Effector memory CD4-positive, alpha-beta T cell (primary cell): ENCODE results near the gene RPS23.

Experiments
- DNase-seq, 3 donors: peaks; one replicate each; pipeline ENCODE4 v3.0.0-alpha.2; 2020
- H3K27ac ChIP-seq: 2 replicates; pipeline ENCODE4 v1.7.0; 2013; ENCODE audit warnings: mild to moderate bottlenecking, low read length, moderate library complexity; ENCODE audit not compliant: insufficient read depth, poor library complexity, severe bottlenecking
- H3K27me3 ChIP-seq: replicated peaks from 2 replicates; pipeline ENCODE4 v1.7.0; 2013; ENCODE audit warnings: mild to moderate bottlenecking, low read length; ENCODE audit not compliant: insufficient read depth, control insufficient read depth, poor library complexity, severe bottlenecking
- H3K36me3 ChIP-seq: 2 replicates; pipeline ENCODE4 v1.7.0; 2013; ENCODE audit warnings: mild to moderate bottlenecking, low read length, moderate library complexity; ENCODE audit not compliant: control insufficient read depth, insufficient read depth
- H3K4me1 ChIP-seq: 2 replicates; pipeline ENCODE4 v1.7.0; 2013; ENCODE audit warnings: low read length, mild to moderate bottlenecking; ENCODE audit not compliant: control insufficient read depth, insufficient read depth, poor library complexity, severe bottlenecking
- H3K4me3 ChIP-seq: 2 replicates; pipeline ENCODE4 v1.7.0; 2013; ENCODE audit warnings: low read length, low read depth, mild to moderate bottlenecking; ENCODE audit not compliant: insufficient read depth, poor library complexity, severe bottlenecking
- H3K9me3 ChIP-seq: 2 replicates; pipeline ENCODE4 v1.7.0; 2013; ENCODE audit warnings: mild to moderate bottlenecking, low read length, moderate library complexity; ENCODE audit not compliant: control insufficient read depth
- total RNA-seq, 3 donors: gene quantifications; one replicate each; lab custom pipeline; 2026; lab: John Stamatoyannopoulos, UW

Gene RPS23
- total RNA-seq = 774 to 1,120 (median 1,021) reads per million in 3 donors

DNA sequence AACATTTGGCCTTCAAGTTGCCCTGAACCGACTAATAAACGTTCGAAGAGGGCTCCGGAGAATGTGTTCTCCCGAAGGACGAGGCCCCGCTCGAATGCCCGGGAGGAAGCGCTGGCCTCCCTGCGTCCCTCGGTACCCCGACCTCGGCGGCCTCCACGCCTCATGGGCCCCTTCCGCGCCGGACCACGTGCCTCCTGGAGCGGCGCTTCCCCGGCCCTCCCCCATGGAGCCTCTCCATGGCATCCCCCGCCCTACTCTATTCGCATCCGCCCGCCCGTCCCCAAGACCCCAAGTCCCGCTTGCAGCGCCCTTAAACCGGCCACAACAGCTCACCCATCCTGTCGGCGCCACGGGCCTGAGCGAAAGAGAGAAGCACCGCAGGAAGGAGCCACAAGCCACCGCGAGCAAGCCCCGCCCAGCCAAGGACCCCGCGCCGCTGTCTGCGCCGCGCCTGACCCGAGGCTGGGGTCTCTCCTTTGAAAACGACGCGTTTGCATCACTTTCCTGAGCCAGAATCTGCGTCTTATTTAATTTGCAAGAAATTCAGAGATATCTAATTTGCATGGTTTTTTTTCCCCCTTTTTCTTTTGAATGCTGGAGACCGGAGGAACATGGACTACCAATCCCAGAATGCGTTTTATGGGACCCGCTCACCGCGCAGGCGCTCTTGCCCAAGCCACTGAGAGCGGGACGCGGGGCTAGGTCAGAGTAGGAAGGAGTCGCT lies at the start of gene RPS23:
TSS of gene RPS23 (minus strand) at position 368 of the 724 bp plus-strand sequence. CDS start at position 337, 31 bp downstream.
- Histone ChIP-seq H3K27ac (peak within 1 kb of the TSS; percentile 71), H3K27me3 (no peaks in the 10 kb centered on the region), H3K4me1 (peaks cover 4% of the 10 kb centered on the region), H3K36me3 (peaks cover 26% of the 10 kb centered on the region), H3K9me3 (no peaks in the 10 kb centered on the region), H3K4me3 (peak within 1 kb of the TSS; percentile 78)
- peak; percentile 68 to 78 (median 75) for DNase-seq

DNA sequence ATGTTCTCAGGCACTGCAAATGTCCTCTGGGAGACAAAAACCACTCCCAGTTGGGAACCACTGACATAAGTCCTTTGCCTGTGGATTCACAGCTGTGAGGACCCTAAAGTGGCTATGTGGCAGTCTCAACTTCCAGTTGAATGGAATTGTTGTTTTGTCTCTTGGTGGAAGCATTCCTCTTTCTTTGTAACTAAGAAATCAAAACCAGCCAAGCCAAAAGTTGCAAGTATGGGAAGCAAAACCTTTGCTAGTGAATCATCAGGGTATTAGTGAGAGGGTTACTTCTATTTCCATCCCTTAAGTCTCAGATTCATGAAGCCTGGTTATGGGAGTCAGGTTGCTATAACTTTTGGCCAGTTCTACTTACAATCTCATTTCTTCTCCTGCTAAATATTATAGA lies 49.8 kb upstream of the RPS23 start:
- H3K4me3 ChIP-seq = no peak overlapping the region
- H3K27ac ChIP-seq = no peak overlapping the region
- H3K4me1 ChIP-seq = no peaks in the 10 kb centered on the region
- H3K9me3 ChIP-seq = no peaks in the 10 kb centered on the region
- H3K36me3 ChIP-seq = no peaks in the 10 kb centered on the region
- no peaks in the 10 kb centered on the region for H3K27me3 ChIP-seq
- no peak for DNase-seq

DNA sequence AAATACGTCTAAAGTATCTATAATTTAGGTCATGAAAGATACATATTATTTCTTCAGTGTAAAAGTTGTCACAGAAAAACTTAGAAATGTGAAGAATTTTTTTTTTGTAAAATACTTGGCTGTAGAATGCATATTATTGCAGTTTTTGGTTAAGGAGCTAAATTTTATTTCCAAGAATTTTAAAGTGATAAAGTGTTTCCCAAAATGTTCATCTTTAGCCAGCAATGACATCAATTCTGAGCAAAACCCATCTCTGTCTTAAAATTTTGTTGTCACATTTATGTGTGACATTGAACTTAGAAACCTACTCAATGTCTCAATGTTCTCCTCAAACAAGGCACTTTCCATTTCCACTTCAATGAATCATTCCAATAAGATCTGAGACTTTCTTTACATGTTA lies 47.8 kb upstream of the RPS23 start:
- no peaks in the 10 kb centered on the region for H3K27me3 ChIP-seq
- H3K4me1 ChIP-seq = no peaks in the 10 kb centered on the region
- no peak overlapping the region for H3K4me3 ChIP-seq
- no peaks in the 10 kb centered on the region for H3K9me3 ChIP-seq
- no peak overlapping the region for H3K27ac ChIP-seq
- no peak for DNase-seq
- no peaks in the 10 kb centered on the region for H3K36me3 ChIP-seq

DNA sequence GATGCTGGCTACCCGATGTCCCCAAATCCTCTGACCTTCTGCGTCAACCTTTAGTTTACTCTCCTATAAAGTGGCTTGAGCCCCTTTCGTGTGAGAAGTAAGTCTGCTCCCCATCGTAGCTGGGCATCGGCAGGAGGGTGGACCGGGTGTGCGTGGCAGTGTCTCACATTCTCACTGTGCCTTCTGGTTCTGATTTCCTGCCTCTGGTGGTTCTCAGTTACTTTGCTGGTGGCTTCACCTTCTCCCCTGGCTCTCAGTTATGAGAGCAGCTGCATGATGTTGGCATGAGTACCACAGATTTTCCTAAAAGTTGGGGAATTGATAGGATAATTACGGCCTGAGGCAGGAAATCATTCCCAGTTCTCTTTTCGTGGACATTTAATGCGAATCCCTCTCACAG lies 47.0 kb upstream of the RPS23 start:
- Histone ChIP-seq H3K36me3 (no peaks in the 10 kb centered on the region), H3K27me3 (no peaks in the 10 kb centered on the region), H3K9me3 (no peaks in the 10 kb centered on the region), H3K4me1 (no peaks in the 10 kb centered on the region), H3K27ac (no peak overlapping the region), H3K4me3 (no peak overlapping the region)
- DNase-seq = no peak

DNA sequence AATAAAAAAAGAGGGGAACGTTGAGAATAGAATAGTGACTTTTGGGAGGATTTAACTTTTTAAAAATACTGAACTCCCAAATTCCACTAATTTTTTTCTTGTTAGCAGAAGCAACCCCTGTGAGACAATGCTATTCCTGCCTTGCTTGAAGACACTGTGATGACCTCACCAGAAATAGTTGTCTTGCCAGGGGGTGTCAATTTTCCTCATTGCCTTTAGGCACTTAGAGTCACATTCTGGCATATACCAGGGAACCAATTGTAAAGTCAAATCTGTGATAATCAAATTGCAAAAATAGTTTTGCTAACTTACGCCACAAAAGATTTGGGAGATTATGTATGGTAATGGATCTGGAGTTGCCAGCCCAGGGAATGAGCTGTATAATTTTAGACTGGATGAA lies 42.8 kb upstream of the RPS23 start:
- Histone ChIP-seq H3K4me1 (no peaks in the 10 kb centered on the region), H3K27me3 (no peaks in the 10 kb centered on the region), H3K4me3 (no peak overlapping the region), H3K36me3 (no peaks in the 10 kb centered on the region), H3K9me3 (no peaks in the 10 kb centered on the region), H3K27ac (no peak overlapping the region)
- no peak for DNase-seq

DNA sequence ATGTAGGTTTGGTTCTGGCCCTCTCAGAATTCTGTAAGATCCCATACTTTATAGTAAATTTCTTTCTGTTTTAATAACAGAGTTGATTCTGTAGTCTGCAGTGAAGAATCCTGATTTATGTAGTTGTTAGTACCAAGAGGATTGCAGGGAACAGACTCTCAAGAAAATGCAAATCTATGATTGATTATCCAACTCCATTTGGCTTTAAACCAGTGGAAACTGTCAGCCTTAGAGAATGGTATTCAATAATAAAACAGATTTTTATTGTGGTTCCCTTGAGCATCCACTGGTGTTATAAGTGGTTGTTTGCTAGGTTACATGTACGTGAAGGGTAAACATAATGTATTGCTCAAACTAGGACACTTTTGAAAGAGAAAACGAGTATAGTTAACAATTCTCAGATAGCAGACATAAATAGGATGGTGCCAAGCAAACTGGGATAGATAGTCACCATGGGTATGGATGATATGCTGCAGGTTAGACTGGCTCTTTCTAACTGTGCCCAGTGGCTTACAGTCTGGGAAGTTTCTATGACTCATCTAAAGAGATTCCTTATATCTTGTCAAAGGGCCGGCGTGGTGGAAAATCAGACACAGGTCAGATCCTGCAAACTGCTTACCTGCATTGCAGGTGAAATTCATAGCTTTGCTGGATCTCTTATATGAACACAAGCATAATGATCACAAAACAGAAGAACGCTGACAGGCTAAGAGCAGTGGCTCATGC lies 41.7 kb upstream of the RPS23 start:
- Histone ChIP-seq H3K4me1 (no peaks in the 10 kb centered on the region), H3K27ac (no peak overlapping the region), H3K36me3 (no peaks in the 10 kb centered on the region), H3K9me3 (no peaks in the 10 kb centered on the region), H3K4me3 (no peak overlapping the region), H3K27me3 (no peaks in the 10 kb centered on the region)
- no peak for DNase-seq

DNA sequence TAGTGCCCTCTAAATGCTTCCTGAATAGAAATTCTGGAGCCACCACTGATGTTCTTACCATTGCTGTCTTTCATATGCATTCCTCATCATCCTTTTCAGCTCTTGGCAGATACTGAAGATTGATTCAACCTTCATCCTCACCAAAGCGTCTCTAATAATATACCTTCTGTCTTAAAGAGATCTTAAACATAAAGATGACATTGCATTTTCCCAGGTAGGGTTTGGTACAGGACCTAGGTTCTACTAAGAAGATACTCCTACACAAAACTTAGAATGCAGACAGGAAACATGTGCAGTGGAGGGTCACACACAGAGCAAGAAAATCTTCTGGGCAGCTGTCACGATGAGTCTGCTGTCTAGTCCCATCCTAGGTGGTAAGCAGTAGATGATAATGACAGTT lies 41.0 kb upstream of the RPS23 start:
- H3K27ac ChIP-seq = no peak overlapping the region
- DNase-seq = no peak
- H3K27me3 ChIP-seq = no peaks in the 10 kb centered on the region
- H3K9me3 ChIP-seq = no peaks in the 10 kb centered on the region
- H3K4me1 ChIP-seq = no peaks in the 10 kb centered on the region
- H3K36me3 ChIP-seq = no peaks in the 10 kb centered on the region
- no peak overlapping the region for H3K4me3 ChIP-seq

DNA sequence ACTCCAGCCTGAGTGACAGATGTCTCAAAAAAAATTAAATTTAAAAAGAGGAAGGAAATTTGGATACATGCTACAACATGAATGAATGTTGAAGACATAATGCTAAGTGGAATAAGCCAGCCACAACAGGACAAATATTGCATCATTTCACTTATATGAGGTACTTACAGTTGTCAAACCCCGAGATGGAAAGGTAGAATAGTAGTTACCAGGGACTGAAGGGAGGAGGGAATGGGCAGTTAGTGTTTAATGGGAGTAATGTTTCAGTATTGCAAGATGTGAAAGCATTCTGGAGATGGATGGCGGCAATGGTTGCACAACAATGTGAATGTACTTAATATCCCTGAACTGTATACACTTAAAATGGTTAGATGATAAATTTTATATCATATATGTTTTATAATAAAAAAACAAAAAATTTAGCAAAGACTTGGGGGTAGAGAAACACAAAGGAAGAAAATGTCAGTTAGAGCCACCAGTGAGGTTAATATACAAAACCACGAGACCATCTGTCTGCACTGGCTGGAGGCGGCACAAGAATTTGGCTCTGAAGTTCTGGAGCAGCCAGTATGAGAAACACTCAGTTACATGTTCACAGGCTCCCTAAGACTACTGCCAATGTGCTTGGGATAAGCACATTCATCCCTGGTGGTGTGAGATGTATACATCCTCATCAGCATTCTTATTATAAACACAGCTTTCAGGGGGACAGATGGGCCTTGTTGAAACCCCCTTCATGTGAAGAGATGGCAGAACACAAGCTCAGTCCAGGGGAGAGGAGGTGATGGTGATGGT lies 37.0 kb upstream of the RPS23 start:
- H3K4me3 ChIP-seq = no peak overlapping the region
- no peak for DNase-seq
- H3K27ac ChIP-seq = no peak overlapping the region
- H3K4me1 ChIP-seq = no peaks in the 10 kb centered on the region
- no peaks in the 10 kb centered on the region for H3K9me3 ChIP-seq
- H3K36me3 ChIP-seq = no peaks in the 10 kb centered on the region
- H3K27me3 ChIP-seq = no peaks in the 10 kb centered on the region

DNA sequence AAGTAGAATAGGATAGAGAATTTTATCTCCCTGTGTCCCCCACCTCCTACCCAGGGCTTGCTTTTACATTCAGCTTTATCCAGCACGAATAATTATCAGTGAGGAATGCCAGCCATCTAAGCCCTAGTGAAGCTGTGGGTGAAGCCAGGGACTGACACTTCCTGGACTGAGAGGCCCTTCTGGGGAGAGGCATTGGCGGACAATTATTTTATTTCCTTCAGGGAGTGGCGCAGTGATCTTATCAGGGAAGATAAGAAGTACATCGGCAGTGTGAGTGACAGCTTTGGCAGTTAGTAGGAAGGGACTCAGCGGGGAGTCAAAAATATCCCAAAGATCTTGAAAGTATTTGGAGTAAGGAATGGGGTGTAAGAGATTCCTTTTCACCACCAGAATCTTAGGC lies 34.9 kb upstream of the RPS23 start:
- Histone ChIP-seq H3K4me3 (no peak overlapping the region), H3K9me3 (no peaks in the 10 kb centered on the region), H3K4me1 (no peaks in the 10 kb centered on the region), H3K27me3 (no peaks in the 10 kb centered on the region), H3K36me3 (no peaks in the 10 kb centered on the region), H3K27ac (no peak overlapping the region)
- no peak for DNase-seq
